Measurements from ENCODE around the gene JAML. TPM values are rescaled to one million over a fixed set of nuclear protein-coding genes. Genes with fewer than 3 reads are reported as not detected.

JAML gene
- total and polyA plus RNA-seq, 2 experiments from 2014 or later: 0.56 to 1.0 TPM

GRCh38 chr11:118162846-118163245 lies 62.0 kb downstream of the JAML start (continued):
- no peak for TF ChIP-seq REST (IDR thresholded peaks at IDR 0.05; ENCODE audit: unreplicated experiment)
- no peak for TF ChIP-seq JUNB (IDR thresholded peaks at IDR 0.05; ENCODE audit: unreplicated experiment)
- no peak for TF ChIP-seq CREB1 (CRISPR knock-in tag; IDR thresholded peaks at IDR 0.05; ENCODE audit: low read depth)

- no peak overlapping the region for H3K4me3 Mint-ChIP-seq
- Histone ChIP-seq H3K79me2 (replicated peaks; ENCODE audit: insufficient read depth) (no peaks in the 10 kb centered on the region), H3K27me3 (ENCODE audit: insufficient read depth) (peaks cover 39% of the 10 kb centered on the region)
- TF ChIP-seq NANOG (IDR thresholded peaks at IDR 0.05; ENCODE audit: borderline replicate concordance) (no peak), EZH2phosphoT487 (IDR thresholded peaks at IDR 0.05; ENCODE audit: unreplicated experiment) (no peak), ETS1 (IDR thresholded peaks at IDR 0.05) (no peak), CREB1 (CRISPR knock-in tag; IDR thresholded peaks at IDR 0.05; ENCODE audit: low read depth) (no peak), REST (IDR thresholded peaks at IDR 0.05; ENCODE audit: unreplicated experiment) (no peak), CTCF (conservative IDR thresholded peaks at IDR 0.05; ENCODE audit: low read depth in 2 of 2) (no peak), ZNF114 (CRISPR knock-in tag; IDR thresholded peaks at IDR 0.05) (no peak), POLR2AphosphoS5 (IDR thresholded peaks at IDR 0.05; ENCODE audit: low read depth) (no peak), STAT1 (IDR thresholded peaks at IDR 0.05; ENCODE audit: unreplicated experiment) (no peak)
Observed at GRCh38 chr11:118161786-118162185, 63.0 kb downstream of the JAML start.

More at GRCh38 chr11:118161786-118162185, 63.0 kb downstream of the JAML start:
- Histone ChIP-seq H3K4me1 (ENCODE audit: insufficient read depth) (peaks cover 17% of the 10 kb centered on the region), H3K4me3 (no peak overlapping the region), H3F3A (replicated peaks; ENCODE audit: low read depth) (no peaks in the 10 kb centered on the region), H2AFZ (no peak overlapping the region), H3K27ac (ENCODE audit: low read depth) (no peak overlapping the region), H4K20me1 (replicated peaks; ENCODE audit: insufficient read depth) (no peaks in the 10 kb centered on the region), H3K9me2 (ENCODE audit: insufficient read depth) (no peaks in the 10 kb centered on the region), H3K4me2 (no peak overlapping the region), H3K36me3 (ENCODE audit: insufficient read depth) (no peaks in the 10 kb centered on the region)
- ATAC-seq: no peak
- Mint-ChIP-seq H3K27ac (no peak overlapping the region), H3K4me1 (peaks cover 23% of the 10 kb centered on the region), H3K36me3 (ENCODE audit: low read depth) (no peaks in the 10 kb centered on the region), H3K9me3 (no peaks in the 10 kb centered on the region), H3K27me3 (ENCODE audit: insufficient read depth, low read depth, poor library complexity) (peaks cover 24% of the 10 kb centered on the region)
- no peak for DNase-seq (ENCODE audit: low spot score)
